ENCODE data around the gene ZNF384. TPM values are rescaled to one million over a fixed set of nuclear protein-coding genes. Genes with fewer than 3 reads are reported as not detected.

Gene ZNF384
- total RNA-seq, 1 donor = 19.4 TPM

GRCh38 chr12:6703631-6704030 lies 14.5 kb upstream of the ZNF384 start:
- TF ChIP-seq CTCF (IDR thresholded peaks at IDR 0.05; ENCODE audit: insufficient read depth, low read depth, low read length) = no peak
- H3K4me3 ChIP-seq (ENCODE audit: low read depth, low read length) = no peak overlapping the region
- no peak for DNase-seq (ENCODE audit: low read depth)

GRCh38 chr12:6701078-6701768 lies 12.0 kb upstream of the ZNF384 start:
- DNase-seq (ENCODE audit: low read depth) = peak; percentile 7
- H3K4me3 ChIP-seq (ENCODE audit: low read depth, low read length) = peak overlapping the region; percentile 51
- TF ChIP-seq CTCF (IDR thresholded peaks at IDR 0.05; ENCODE audit: insufficient read depth, low read depth, low read length) = no peak

- DNase-seq (ENCODE audit: low read depth) = peak; percentile 20
- peak within 1 kb of the TSS; percentile 56 for H3K4me3 ChIP-seq (ENCODE audit: low read depth, low read length)
- no peak for TF ChIP-seq CTCF (IDR thresholded peaks at IDR 0.05; ENCODE audit: insufficient read depth, low read depth, low read length)
Measured at GRCh38 chr12:6700646-6701051, 11.5 kb upstream of the ZNF384 start, which contains the start of gene PIANP. Gene PIANP, minus strand, starts transcription at chr12:6700815. Its CDS starts 2,754 bp downstream, at chr12:6698061.

- no peak for TF ChIP-seq CTCF (IDR thresholded peaks at IDR 0.05; ENCODE audit: insufficient read depth, low read depth, low read length)
- DNase-seq (ENCODE audit: low read depth) = no peak
- H3K4me3 ChIP-seq (ENCODE audit: low read depth, low read length) = peak overlapping the region; percentile 56
Measured at GRCh38 chr12:6699989-6700645, 10.9 kb upstream of the ZNF384 start.

GRCh38 chr12:6699259-6699988 lies 10.2 kb upstream of the ZNF384 start:
- no peak for TF ChIP-seq CTCF (IDR thresholded peaks at IDR 0.05; ENCODE audit: insufficient read depth, low read depth, low read length)
- H3K4me3 ChIP-seq (ENCODE audit: low read depth, low read length) = peak overlapping the region; percentile 56

GRCh38 chr12:6698352-6699046 lies 9.3 kb upstream of the ZNF384 start:
- TF ChIP-seq CTCF (IDR thresholded peaks at IDR 0.05; ENCODE audit: insufficient read depth, low read depth, low read length) = no peak
- H3K4me3 ChIP-seq (ENCODE audit: low read depth, low read length) = no peak overlapping the region
- no peak for DNase-seq (ENCODE audit: low read depth)

More at GRCh38 chr12:6699259-6699988, 10.2 kb upstream of the ZNF384 start:
- no peak for DNase-seq (ENCODE audit: low read depth)
